H1 (cell line): ENCODE measurements around the gene AWAT1. TPM values are rescaled to one million over a fixed set of nuclear protein-coding genes. Genes with fewer than 3 reads are reported as not detected.

Source experiments
- CTCF ChIA-PET: fragments of 300-600 bp; sonication (Branson Sonifier 250); formaldehyde crosslinking; loops from one replicate; lab custom pipeline; 2021; ENCODE audit not compliant: partially characterized antibody; lab: Charles Lee
- POLR2A ChIA-PET: fragments of 300-600 bp; sonication (Branson Sonifier 250); formaldehyde crosslinking; loops from one replicate; lab custom pipeline; 2021; ENCODE audit warnings: inconsistent platforms; ENCODE audit not compliant: partially characterized antibody; lab: Charles Lee
- DNase-seq, 2 experiments: peaks; one replicate each; pipeline versions ENCODE4 v3.0.0 to v3.0.0-alpha.2; 2010 to 2022; ENCODE audit warnings: low spot score in 2 of 2, low read depth in 1 of 2, mixed read lengths in 1 of 2
- FAIRE-seq: peaks from 2 replicates; lab custom pipeline; 2011; peaks lifted over from hg19 to GRCh38; lab: Jason Lieb, UNC
- H2AFZ ChIP-seq: 2 replicates; pipeline ENCODE4 v1.8.1; 2012; ENCODE audit warnings: low read length, inconsistent platforms
- H2AK5ac ChIP-seq: 2 replicates; pipeline ENCODE4 v1.6.1; 2013; ENCODE audit warnings: low read depth, low read length
- H2BK120ac ChIP-seq: replicated peaks from 2 replicates; pipeline ENCODE3; 2013; ENCODE audit warnings: low read depth, low read length, inconsistent platforms
- H2BK12ac ChIP-seq: 2 replicates; pipeline ENCODE4 v1.6.1; 2013; ENCODE audit warnings: low read depth, low read length
- H2BK15ac ChIP-seq: 2 replicates; pipeline ENCODE4 v1.6.1; 2013; ENCODE audit warnings: low read length
- H2BK20ac ChIP-seq: 2 replicates; pipeline ENCODE4 v1.6.1; 2013; ENCODE audit warnings: low read length
- H2BK5ac ChIP-seq: 2 replicates; pipeline ENCODE4 v1.6.1; 2013; ENCODE audit warnings: low read depth, low read length
- H3K14ac ChIP-seq: 2 replicates; pipeline ENCODE4 v1.6.1; 2013; ENCODE audit warnings: inconsistent platforms; ENCODE audit not compliant: insufficient read length
- H3K18ac ChIP-seq: 2 replicates; pipeline ENCODE4 v1.6.1; 2013; ENCODE audit warnings: low read length; ENCODE audit errors: extremely low read depth
- H3K23ac ChIP-seq: 2 replicates; pipeline ENCODE4 v1.6.1; 2013; ENCODE audit warnings: inconsistent platforms; ENCODE audit not compliant: insufficient read length
- H3K23me2 ChIP-seq: 2 replicates; pipeline ENCODE4 v1.6.1; 2013; ENCODE audit warnings: low read depth, low read length
- H3K27ac ChIP-seq: 2 replicates; pipeline ENCODE4 v1.6.1; 2011; ENCODE audit warnings: low read depth, low read length, inconsistent platforms
- H3K27me3 ChIP-seq, 4 experiments: replicated peaks in 1 of 4; 1 replicate in 1 of 4; 2 replicates in 3 of 4; pipeline versions ENCODE4 v1.6.1 to v1.8.1; 2011 to 2013; ENCODE audit warnings: low read length in 3 of 4, mild to moderate bottlenecking in 3 of 4, inconsistent platforms in 2 of 4, mixed read lengths in 2 of 4, moderate library complexity in 1 of 4; ENCODE audit not compliant: control insufficient read depth in 3 of 4, insufficient read depth in 3 of 4; ENCODE audit errors: extremely low read depth in 1 of 4
- H3K36me3 ChIP-seq, 4 experiments: 2 replicates each; pipeline versions ENCODE4 v1.6.1 to v1.8.1; 2011 to 2013; ENCODE audit warnings: mild to moderate bottlenecking in 4 of 4, low read length in 3 of 4, moderate library complexity in 2 of 4, control low read depth in 1 of 4, inconsistent platforms in 1 of 4; ENCODE audit not compliant: insufficient read depth in 4 of 4, control insufficient read depth in 2 of 4
- H3K4ac ChIP-seq: replicated peaks from 2 replicates; pipeline ENCODE3; 2013; ENCODE audit warnings: low read length, low read depth, mixed read lengths, inconsistent platforms; ENCODE audit not compliant: insufficient read length
- H3K4me1 ChIP-seq, 4 experiments: replicated peaks in 1 of 4; 1 replicate in 1 of 4; 2 replicates in 3 of 4; pipeline versions ENCODE4 v1.6.1 to v1.8.1; 2011 to 2013; ENCODE audit warnings: low read length in 3 of 4, inconsistent platforms in 2 of 4, mixed read lengths in 1 of 4; ENCODE audit not compliant: insufficient read depth in 4 of 4, control insufficient read depth in 3 of 4
- H3K4me2 ChIP-seq, 2 experiments: 2 replicates each; pipeline versions ENCODE4 v1.6.1 to v1.8.1; 2011 to 2013; ENCODE audit warnings: low read depth in 2 of 2, low read length in 2 of 2, control low read depth in 1 of 2, inconsistent platforms in 1 of 2, mild to moderate bottlenecking in 1 of 2; ENCODE audit not compliant: insufficient read depth in 1 of 2
- H3K4me3 ChIP-seq, 4 experiments: fragments of 200-600, 300-600 bp in 1 of 4; sonication (generic), shearing (Covaris generic), sonication (Bioruptor Twin) in 1 of 4; 2 replicates each; pipeline versions ENCODE4 v1.5.1 to v1.8.1; 2011 to 2016; ENCODE audit warnings: low read length in 4 of 4, low read depth in 3 of 4, control low read depth in 2 of 4, inconsistent platforms in 2 of 4, mild to moderate bottlenecking in 2 of 4, mixed read lengths in 1 of 4, moderate library complexity in 1 of 4; ENCODE audit not compliant: insufficient read depth in 2 of 4; ENCODE audit errors: extremely low read depth in 1 of 4
- H3K56ac ChIP-seq: replicated peaks from 2 replicates; pipeline ENCODE3; 2013; ENCODE audit warnings: low read depth, mild to moderate bottlenecking, mixed read lengths, low read length, inconsistent platforms; ENCODE audit not compliant: insufficient read length
- H3K79me1 ChIP-seq: 2 replicates; pipeline ENCODE4 v1.6.1; 2013; ENCODE audit warnings: low read depth, low read length, control low read depth
- H3K79me2 ChIP-seq, 2 experiments: 2 replicates each; pipeline versions ENCODE4 v1.6.1 to v1.8.1; 2012 to 2013; ENCODE audit warnings: low read length in 2 of 2, mild to moderate bottlenecking in 2 of 2, inconsistent platforms in 1 of 2; ENCODE audit not compliant: insufficient read depth in 2 of 2, control insufficient read depth in 1 of 2
- H3K9ac ChIP-seq, 4 experiments: replicated peaks in 1 of 4; 1 replicate in 1 of 4; 2 replicates in 3 of 4; pipeline versions ENCODE4 v1.6.1 to v1.8.1; 2011 to 2013; ENCODE audit warnings: low read depth in 3 of 4, low read length in 3 of 4, control low read depth in 2 of 4, mild to moderate bottlenecking in 2 of 4, moderate library complexity in 2 of 4, inconsistent platforms in 1 of 4; ENCODE audit errors: extremely low read depth in 1 of 4
- H3K9me3 ChIP-seq, 2 experiments: 2 replicates each; pipeline versions ENCODE4 v1.6.1 to v1.8.1; 2012 to 2013; ENCODE audit warnings: mild to moderate bottlenecking in 2 of 2, moderate library complexity in 2 of 2, control low read depth in 1 of 2, inconsistent platforms in 1 of 2, low read depth in 1 of 2, low read length in 1 of 2, mixed read lengths in 1 of 2; ENCODE audit not compliant: insufficient read depth in 2 of 2
- H4K20me1 ChIP-seq, 2 experiments: replicated peaks in 1 of 2; 2 replicates each; pipeline versions ENCODE3 to v1.8.1; 2011 to 2013; ENCODE audit warnings: inconsistent platforms in 2 of 2, low read length in 2 of 2, mild to moderate bottlenecking in 1 of 2; ENCODE audit not compliant: insufficient read depth in 2 of 2, control insufficient read depth in 1 of 2
- H4K5ac ChIP-seq: 2 replicates; pipeline ENCODE4 v1.6.1; 2013; ENCODE audit warnings: low read length, low read depth, mixed read lengths, inconsistent platforms; ENCODE audit not compliant: insufficient read length
- H4K8ac ChIP-seq: 2 replicates; pipeline ENCODE4 v1.8.0; 2013; ENCODE audit warnings: mild to moderate bottlenecking, moderate library complexity, low read length, inconsistent platforms; ENCODE audit not compliant: insufficient read depth; ENCODE audit errors: extremely low read depth
- H4K91ac ChIP-seq: replicated peaks from 2 replicates; pipeline ENCODE3; 2013; ENCODE audit warnings: low read length, mixed read lengths, inconsistent platforms; ENCODE audit not compliant: insufficient read length
- BCL11A ChIP-seq, 2 experiments: IDR thresholded peaks; one replicate each; pipeline ENCODE4 v1.6.1; 2011; ENCODE audit warnings: low read depth in 2 of 2, low read length in 2 of 2, mild to moderate bottlenecking in 2 of 2
- CTBP2 ChIP-seq: IDR thresholded peaks from 2 replicates; pipeline ENCODE4 v1.7.0; 2011; ENCODE audit warnings: borderline replicate concordance, mild to moderate bottlenecking, moderate library complexity, mixed read lengths, low read length; ENCODE audit not compliant: insufficient read depth, insufficient read length
- E2F6 ChIP-seq: IDR thresholded peaks from 2 replicates; pipeline ENCODE4 v1.6.1; 2012; ENCODE audit warnings: inconsistent platforms
- EZH2 ChIP-seq: fragments of 200-600 bp; sonication (generic); IDR thresholded peaks from 2 replicates; pipeline ENCODE4 v1.7.1; 2012; ENCODE audit warnings: low read depth, mild to moderate bottlenecking, moderate library complexity, low read length, inconsistent platforms; ENCODE audit not compliant: severe bottlenecking
- GABPA ChIP-seq: IDR thresholded peaks from 2 replicates; pipeline ENCODE4 v1.6.1; 2011; ENCODE audit warnings: mild to moderate bottlenecking, low read length, moderate library complexity, borderline replicate concordance; ENCODE audit not compliant: insufficient read depth
- KDM1A ChIP-seq: fragments of 200-600, 300-600 bp; sonication (generic); IDR thresholded peaks from 2 replicates; pipeline ENCODE4 v1.7.1; 2016; ENCODE audit warnings: mild to moderate bottlenecking, low read length, borderline replicate concordance
- MAFK ChIP-seq: IDR thresholded peaks from 2 replicates; pipeline ENCODE4 v1.6.1; 2012; ENCODE audit warnings: low read depth, mild to moderate bottlenecking, improper control_type of control experiment, low read length
- POLR2A ChIP-seq, 2 experiments: IDR thresholded peaks; 1 replicate in 1 of 2; 2 replicates in 1 of 2; pipeline ENCODE4 v1.6.1; 2011; ENCODE audit warnings: low read depth in 2 of 2, low read length in 2 of 2, mild to moderate bottlenecking in 2 of 2; ENCODE audit errors: control extremely low read depth in 1 of 2
- RBBP5 ChIP-seq: IDR thresholded peaks from 2 replicates; pipeline ENCODE4 v1.7.1; 2012; ENCODE audit warnings: low read depth, mild to moderate bottlenecking, inconsistent platforms, low read length, moderate library complexity, borderline replicate concordance
- SIX5 ChIP-seq: IDR thresholded peaks from 2 replicates; pipeline ENCODE4 v1.6.1; 2011; ENCODE audit warnings: mild to moderate bottlenecking, low read depth, low read length
- SP4 ChIP-seq: IDR thresholded peaks from 2 replicates; pipeline ENCODE4 v1.6.1; 2012; ENCODE audit warnings: low read length, inconsistent platforms
- SRF ChIP-seq: IDR thresholded peaks from 2 replicates; pipeline ENCODE4 v1.6.1; 2011; ENCODE audit warnings: mild to moderate bottlenecking, low read depth, low read length, moderate library complexity
- SUZ12 ChIP-seq: fragments of 200-600 bp; sonication (generic); IDR thresholded peaks from 2 replicates; pipeline ENCODE4 v1.6.1; 2012; ENCODE audit warnings: mild to moderate bottlenecking, inconsistent platforms, low read length, moderate library complexity, mixed read lengths
- TCF12 ChIP-seq: IDR thresholded peaks from 2 replicates; pipeline ENCODE4 v1.6.1; 2011; ENCODE audit warnings: low read depth, mild to moderate bottlenecking, low read length
- TEAD4 ChIP-seq: IDR thresholded peaks from 2 replicates; pipeline ENCODE4 v1.6.1; 2012; ENCODE audit warnings: low read depth, low read length, inconsistent platforms, mixed read lengths
- polyA plus RNA-seq, 7 experiments: library from polyadenylated mRNA; depleted of rRNA in 3 of 7; stranded (reverse) in 5 of 7; unstranded in 2 of 7; fragments of >200 nt in 5 of 7; fragments of 200-250 nt in 2 of 7; gene quantifications; 1 replicate in 5 of 7; 2 replicates in 1 of 7; 4 replicates in 1 of 7; pipeline versions ENCODE4 v1.2.1 to v1.2.3, GENCODE V29; 2011 to 2013; ENCODE audit warnings: missing spikeins in 2 of 7, mixed read lengths in 2 of 7
- total RNA-seq: library from RNA; stranded (reverse); fragmentation: NEBNext Ultra II Directional; extraction: Animal tissue kit (Norgen Biotek cat#: 25700); gene quantifications from 2 replicates; pipeline ENCODE4 v1.2.1, GENCODE V29; 2021

The AWAT1 gene
- total and polyA plus RNA-seq, 2 of the 8 experiments (the other 6 are each of a cell fraction or from before 2014, with no cell fraction given), result not detected

- H3K27ac ChIP-seq, result no peak overlapping the region
- H2AK5ac ChIP-seq, result no peak overlapping the region
- DNase-seq (no peak), FAIRE-seq (no peak)
- H4K20me1 ChIP-seq, result no peaks in the 10 kb centered on the region
- CTCF ChIA-PET, result no interaction called here
- no peak overlapping the region for H3K4me3 ChIP-seq
- H3K4ac ChIP-seq, result no peak overlapping the region
- no peak overlapping the region for H2BK120ac ChIP-seq
- no peak overlapping the region for H2BK12ac ChIP-seq
- H3K18ac ChIP-seq, result no peak overlapping the region
- no peak overlapping the region for H3K23ac ChIP-seq
- no peak overlapping the region for H4K91ac ChIP-seq
- no peak overlapping the region for H2BK20ac ChIP-seq
- H4K8ac ChIP-seq, result no peak overlapping the region
- H3K9ac ChIP-seq, result no peak overlapping the region
- no peak overlapping the region for H3K14ac ChIP-seq
- H3K27me3 ChIP-seq, result no peaks in the 10 kb centered on the region
- H3K9me3 ChIP-seq, result no peaks in the 10 kb centered on the region
- H3K56ac ChIP-seq, result no peak overlapping the region
- no peak overlapping the region for H2BK5ac ChIP-seq
- H4K5ac ChIP-seq, result no peak overlapping the region
- H3K4me1 ChIP-seq, result no peaks in the 10 kb centered on the region
- TF ChIP-seq SIX5, result no peak
- no peak for TF ChIP-seq E2F6
- TF ChIP-seq BCL11A (IDR thresholded peaks at IDR 0.05; ENCODE audit: low read depth in 2 of 2, low read length in 2 of 2), result no peak
- no peak for TF ChIP-seq RBBP5
- no peak for TF ChIP-seq EZH2
- no peak for TF ChIP-seq CTBP2
- no peak for TF ChIP-seq SUZ12
- no peak for TF ChIP-seq KDM1A
- no peak for TF ChIP-seq SRF
- no peak for TF ChIP-seq SP4
- TF ChIP-seq GABPA, result no peak
- TF ChIP-seq MAFK, result no peak
- TF ChIP-seq TEAD4, result no peak
- TF ChIP-seq TCF12, result no peak
- no peak for TF ChIP-seq POLR2A (IDR thresholded peaks at IDR 0.05; ENCODE audit: control extremely low read depth in 1 of 2, low read depth in 2 of 2, low read length in 2 of 2)
- TF ChIP-seq, all 59 proteins: peak for 0
- Histone ChIP-seq H3K23me2 (no peaks in the 10 kb centered on the region), H2AFZ (no peak overlapping the region), H3K79me1 (no peaks in the 10 kb centered on the region), H2BK15ac (no peak overlapping the region), H3K79me2 (no peaks in the 10 kb centered on the region), H3K36me3 (no peaks in the 10 kb centered on the region), H3K4me2 (no peak overlapping the region)
- POLR2A ChIA-PET, result no interaction called here
These were observed 26.0 kb upstream of the AWAT1 start for GRCh38 chrX:70208479-70208878.
